Measurements from ENCODE around the gene TRABD2B.

Gene TRABD2B

DNA sequence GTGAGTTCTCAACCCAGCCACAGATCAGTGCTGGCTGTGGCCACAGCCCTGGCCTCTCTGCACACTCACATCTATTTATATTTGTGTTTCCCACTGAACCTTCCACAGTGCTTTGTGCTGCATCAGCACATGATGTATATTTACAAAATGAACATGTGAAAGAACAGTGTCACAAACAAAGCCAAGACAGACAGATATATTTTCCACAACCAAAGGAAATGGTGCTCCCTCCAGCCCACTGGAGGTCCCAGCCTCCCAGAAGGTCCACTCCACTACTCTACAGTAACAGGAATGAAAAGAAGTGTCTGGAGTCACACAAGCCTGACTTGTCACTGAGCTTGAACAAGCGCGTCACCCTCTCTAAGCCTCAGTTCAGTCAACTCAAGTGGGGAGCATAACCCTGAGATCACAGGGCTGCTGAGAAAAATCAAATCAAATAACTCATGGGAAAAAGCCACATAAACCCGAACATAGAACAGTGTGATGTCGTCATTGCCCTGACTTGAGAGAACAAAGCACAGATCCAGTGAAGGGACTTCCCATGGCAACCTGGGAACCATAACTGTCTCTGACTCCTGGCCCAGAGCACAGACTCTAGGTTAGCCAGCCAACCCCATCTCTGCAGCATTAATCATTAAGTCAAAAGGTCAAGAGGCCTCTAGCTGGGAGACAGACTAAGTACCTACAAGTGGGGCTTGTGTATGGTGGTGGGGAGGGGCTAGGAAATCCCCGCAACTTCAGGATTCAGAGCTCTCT is 121.2 kb downstream of the TRABD2B start:
- no peak for DNase-seq (ENCODE audit: low spot score)

DNA sequence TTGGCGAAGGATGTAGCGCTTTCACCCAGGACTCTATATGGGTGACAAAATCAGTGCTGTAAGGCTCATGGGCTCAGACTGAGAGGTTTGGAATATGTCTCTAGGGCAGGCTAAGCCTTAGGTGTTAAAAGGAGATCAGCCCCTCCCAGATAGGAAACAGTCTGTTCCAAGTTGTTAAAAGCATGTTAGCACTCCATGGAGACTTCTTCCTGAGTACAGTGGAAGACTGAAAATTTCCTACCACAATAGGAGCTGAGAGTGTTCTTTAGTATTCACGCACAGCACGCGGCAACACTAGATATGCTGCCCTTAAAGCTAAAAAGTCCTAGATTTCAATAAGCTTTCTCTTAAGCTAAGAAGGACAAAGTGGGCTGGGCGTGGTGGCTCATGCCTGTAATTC is 122.1 kb downstream of the TRABD2B start:
- no peak for DNase-seq (ENCODE audit: low spot score)

DNA sequence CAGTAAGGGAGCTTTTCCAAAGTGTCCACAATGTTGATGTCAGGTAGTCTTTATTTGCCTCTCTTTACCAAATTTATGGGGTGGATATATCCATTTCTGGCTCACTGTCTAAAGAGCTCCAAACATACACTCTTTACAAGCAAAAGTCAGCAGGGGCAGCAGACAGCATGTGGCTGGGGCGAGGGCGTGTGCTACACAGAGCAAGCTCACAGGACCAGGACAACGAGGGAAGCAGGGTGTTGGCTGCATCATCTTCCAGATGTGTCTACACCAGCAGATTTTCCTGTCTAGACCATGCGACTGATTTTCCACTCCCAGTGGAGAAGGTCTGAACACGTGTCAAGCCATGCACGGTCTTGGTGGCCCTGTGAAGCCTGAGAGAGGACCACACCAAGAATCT is 123.8 kb downstream of the TRABD2B start:
- no peak for DNase-seq (ENCODE audit: low spot score)

DNA sequence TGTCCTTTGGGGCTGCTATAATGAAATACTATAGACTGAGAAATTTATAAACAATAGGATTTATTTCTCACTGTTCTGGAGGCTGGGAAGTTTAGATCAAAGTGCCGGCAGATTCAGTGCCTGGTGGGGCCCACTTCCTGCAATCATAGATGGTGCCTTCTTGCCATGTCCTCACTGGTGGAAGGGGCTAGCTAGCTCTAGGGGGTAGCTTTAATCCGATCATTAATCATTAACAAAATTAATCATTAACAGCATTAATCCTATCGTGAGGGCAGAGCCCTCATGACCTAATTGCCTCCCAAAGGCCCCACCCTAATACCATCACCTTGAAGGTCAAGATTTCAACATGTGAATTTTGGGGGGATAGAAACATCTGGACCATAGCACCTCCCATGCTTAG is 124.3 kb downstream of the TRABD2B start:
- DNase-seq (ENCODE audit: low spot score), result no peak

DNA sequence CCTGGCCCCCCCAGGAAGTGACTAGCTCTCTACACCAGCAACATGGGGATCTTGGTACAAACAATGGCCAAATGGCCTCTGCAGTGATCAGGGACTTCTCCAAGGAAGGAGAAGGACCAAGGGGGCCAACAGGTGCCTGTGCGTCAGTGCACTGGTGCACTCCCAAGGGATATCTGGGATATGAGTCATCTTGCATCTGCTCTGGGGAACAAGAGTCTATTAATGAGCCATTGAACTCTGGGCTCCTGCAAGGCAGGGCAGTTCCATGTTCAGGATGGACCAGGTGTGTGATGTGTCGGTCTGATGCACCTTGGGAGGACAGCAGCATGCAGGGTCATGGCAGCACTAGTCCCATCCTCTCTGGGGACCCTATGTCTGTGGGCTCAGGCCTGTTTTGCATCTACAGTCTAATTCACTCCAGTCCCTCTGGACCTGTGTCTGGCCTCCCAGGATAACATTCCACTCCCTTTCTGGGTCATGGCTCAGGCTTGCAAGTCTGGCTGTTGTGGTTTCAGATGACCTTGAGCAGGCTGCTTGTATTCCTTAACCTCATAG is 125.3 kb downstream of the TRABD2B start:
- DNase-seq (ENCODE audit: low spot score), result no peak

DNA sequence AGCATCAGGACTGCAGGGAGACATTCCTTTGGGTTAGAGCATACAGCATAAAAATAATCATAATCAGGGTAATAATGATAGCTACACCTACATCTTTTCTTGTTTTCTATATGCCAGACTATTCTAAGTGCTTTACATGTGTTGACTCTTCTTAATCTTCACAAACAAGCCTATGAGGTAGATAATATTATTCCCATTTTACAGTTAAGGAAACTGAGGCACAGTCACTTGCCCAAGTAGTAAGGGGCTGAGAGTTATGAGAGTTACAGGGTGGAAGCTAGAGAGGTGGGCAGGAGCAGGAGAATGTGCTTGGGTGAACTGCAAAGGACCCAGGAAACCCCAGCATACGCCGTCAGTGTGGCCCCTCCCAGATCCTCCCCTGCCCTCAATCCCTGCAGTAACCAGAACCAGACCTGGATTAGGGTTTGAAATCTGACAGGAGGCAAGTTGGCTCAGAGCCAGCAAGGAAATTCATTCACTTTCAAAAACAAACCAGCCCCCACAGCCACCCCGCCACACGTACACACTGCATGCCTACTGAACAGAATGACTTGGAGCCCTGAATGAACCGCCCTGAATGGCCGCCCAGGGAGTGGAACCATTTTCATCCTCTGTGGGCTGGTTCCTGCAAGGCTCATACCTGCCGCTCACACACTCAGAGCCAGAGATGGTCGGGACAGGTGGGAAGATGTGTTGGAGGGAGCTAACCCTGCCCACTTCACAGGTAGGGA is 126.1 kb downstream of the TRABD2B start:
- DNase-seq (ENCODE audit: low spot score), result no peak

DNA sequence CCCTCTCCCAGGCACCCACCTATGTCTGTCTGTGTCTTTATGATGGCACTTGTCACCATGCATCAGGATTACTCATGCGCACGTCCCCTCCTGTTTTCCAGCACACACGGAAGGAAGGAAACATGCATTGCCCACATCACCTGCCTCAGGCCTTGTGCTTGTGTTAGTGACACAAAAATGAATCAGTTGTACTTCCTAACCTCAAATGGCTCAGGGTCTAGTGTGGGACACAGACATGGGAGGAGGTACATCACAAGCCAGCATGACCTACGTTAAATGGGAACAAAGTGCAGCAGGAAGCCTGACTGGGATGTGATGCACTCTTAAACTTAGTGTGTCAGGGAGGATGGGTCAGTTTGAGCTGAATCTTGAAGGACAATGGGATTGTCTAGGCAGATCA is 126.7 kb downstream of the TRABD2B start:
- DNase-seq (ENCODE audit: low spot score), result no peak

DNA sequence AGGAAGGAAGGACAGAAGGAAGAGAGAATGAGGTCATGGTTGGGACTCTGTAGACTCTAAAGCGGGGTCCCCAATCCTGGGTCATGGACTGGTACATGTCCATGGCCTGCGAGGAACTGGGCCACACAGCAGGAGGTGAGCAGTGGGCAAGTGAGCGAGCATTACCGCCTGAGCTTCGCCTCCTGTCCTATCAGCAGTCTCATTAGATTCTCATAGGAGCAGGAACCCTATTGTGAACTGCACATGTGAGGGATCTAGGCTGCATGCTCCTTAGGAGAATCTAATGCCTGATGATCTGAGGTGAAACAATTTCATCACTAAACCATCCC is 128.9 kb downstream of the TRABD2B start:
- DNase-seq (ENCODE audit: low spot score), result no peak

DNA sequence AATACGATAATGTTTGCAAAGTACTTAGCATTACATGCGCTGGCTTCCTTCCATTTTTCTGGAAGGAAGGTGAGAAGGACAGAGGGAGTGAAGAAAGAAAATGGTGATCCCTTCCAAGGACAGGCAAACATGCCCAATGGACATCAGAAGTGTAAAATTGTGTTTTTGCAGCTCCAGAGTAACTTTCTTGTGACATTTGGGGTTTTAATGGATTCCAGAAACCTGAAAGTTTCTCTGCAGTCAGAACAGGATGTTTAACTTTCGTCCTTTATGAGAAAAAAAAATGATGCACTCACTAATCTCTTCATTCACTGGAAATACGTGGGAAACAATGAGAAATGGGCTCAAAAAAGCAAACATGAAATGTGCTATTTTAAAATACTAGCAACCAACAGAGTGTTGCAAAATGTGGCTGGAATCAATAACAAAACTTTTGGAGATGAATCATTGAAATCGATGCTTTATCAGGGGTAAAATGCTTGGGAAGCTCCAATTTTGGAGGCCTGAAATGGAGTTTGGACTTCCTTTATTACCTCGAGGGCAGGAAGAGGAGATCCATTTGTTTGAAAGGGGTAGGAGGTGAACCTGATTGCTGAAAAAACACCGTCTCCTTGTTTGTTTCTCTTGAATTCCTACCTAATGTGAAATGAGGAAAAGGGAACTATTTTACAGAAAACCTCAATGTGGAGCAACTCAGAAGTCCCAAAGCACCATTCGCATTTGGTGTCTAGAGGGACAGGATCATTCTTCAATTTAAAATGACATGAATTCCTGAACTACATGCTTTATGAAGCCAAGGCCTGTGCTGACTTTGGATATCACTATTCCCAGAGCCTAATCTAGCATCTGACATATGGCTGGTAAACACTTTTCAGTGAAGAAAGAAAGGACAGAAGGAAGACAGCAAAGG is 129.5 kb downstream of the TRABD2B start:
- DNase-seq (ENCODE audit: low spot score), result no peak

DNA sequence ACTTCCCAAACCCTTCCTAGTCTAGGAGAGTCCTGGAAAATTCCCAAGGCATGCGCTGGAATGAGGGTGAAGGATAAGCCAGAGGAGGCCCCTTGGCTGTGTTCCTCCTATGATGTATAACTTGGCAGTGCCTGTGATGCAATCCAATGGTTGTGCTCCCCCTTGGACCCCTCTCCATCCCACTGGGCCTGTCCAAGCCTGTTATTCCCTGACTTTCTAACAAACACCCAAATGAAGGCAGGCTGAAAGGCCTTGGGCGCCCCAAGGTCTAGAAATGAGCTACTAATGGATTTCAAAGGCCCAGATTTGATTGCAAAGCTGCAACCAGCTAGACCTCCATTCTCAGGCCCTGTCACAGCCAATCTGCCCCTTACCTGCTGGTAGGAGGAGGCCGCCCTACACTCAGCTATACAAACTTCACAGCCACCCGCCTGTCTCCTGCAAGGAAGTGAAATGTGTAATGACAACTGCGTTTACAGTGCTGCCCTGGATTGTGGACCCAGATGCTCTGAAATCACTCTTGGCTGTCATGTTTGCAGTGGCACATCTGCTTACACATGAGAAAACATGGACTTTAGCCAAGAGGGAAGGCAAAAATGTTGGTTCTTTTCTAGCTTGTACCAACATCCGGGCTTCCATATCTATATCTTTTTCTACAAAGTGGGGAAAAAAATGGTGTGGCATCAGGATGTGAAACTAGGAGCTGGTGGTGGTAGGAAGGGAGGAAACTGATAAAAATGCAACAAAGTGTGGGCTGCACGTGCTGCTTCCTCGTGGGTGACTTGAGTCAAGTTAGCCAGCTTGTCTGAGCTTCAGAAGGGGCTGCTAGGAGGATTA is 130.4 kb downstream of the TRABD2B start:
- no peak for DNase-seq (ENCODE audit: low spot score)

DNA sequence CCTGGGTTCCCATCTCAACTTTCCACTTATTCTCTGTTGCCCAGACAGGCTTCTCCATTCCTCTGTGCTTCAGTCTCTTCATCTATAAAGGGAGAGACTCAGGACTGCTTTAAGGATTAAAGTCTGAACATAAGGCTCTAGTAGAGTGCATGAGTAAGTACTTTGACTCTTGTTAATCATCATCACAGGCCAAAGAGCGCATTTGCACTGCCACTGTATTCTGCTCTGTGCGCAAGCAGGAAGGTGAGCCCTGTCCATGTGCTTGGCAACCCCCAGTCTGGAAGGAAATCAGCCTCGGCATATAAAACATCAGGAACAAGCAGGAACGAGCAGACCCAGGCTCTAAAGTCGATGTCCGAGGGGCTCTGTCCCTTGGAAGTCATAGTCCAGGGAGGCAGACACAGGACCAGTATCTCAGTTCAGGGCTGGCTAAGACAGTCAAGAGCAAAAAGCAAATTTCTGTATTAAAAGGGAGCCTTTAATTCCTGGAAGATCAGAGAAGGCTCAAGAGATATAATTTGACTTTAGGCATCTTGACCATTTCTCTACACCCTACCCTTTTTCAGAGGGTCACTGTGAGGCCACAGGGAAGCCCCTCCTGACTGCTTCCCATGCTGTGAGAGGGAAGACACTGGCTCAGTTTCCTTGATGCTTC is 131.2 kb downstream of the TRABD2B start:
- no peak for DNase-seq (ENCODE audit: low spot score)

DNA sequence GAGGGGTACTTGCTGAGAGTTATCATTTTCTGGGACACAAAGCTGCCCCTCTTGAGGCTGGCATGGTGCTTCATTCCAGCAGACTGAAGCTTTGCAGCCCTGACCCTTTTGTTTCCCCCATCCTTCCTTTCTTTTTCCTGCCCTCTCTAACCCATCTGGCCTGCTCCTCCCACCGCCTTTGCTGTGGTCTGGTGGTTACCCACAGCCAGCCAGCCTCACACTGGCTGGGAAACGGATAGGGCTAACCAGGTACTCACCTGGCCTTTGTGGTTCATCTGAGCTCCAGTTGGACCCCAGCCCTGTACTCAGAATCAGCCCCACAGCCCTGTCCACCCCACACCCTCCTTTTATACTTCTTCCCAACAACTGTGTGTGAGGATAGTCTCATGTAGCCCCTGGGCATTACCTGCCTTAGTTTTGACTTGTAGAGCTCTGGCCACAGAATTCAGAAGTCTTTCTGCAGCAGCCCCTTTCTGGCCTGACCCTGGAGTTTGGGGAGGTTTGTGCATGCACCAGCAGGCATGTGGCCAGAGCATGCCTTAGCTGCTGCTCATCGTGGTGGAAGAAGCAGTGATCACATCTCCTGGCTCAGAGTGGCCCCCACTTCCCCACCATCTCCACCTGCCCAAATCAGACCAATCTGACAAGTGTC is 138.0 kb downstream of the TRABD2B start:
- no peak for DNase-seq (ENCODE audit: low spot score)

DNA sequence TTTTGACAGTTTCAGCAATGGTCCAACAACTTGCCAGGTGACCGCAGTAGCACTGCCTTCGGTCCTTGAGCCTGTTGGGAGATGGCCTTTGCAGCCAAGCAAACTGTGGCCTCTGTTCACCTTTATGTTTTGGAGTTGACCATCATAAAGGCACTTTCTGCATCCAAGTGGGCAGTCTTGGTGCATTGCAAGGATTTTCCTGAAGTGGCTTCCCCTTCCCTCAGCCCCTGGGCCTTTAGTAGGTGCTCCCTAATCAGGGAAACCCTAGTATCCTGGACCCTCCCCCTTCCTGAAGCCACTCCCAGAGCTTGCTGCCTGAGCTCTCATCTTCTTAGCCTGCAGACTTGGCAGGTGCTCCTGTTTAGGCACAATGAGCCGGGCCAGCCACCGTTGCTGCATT is 140.2 kb downstream of the TRABD2B start:
- no peak for DNase-seq (ENCODE audit: low spot score)

DNA sequence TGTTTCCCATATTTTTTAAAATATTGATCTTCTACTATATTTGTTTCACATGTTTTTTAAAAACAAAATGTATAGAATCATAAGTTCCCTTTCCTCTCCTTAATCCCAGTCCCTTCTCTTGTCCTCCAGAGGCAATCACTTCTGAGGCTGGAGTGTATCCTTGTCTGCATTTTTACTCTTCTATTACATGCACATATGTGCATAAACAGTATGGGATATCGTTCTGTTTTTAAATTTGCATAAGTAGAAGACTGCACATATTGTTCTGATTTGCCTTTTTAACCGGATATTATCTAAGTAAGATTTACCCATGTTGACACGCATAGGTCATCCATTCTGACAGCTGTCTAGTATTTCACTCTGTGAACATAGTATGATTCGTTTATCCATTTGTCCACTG is 142.0 kb downstream of the TRABD2B start:
- DNase-seq (ENCODE audit: low spot score), result no peak

DNA sequence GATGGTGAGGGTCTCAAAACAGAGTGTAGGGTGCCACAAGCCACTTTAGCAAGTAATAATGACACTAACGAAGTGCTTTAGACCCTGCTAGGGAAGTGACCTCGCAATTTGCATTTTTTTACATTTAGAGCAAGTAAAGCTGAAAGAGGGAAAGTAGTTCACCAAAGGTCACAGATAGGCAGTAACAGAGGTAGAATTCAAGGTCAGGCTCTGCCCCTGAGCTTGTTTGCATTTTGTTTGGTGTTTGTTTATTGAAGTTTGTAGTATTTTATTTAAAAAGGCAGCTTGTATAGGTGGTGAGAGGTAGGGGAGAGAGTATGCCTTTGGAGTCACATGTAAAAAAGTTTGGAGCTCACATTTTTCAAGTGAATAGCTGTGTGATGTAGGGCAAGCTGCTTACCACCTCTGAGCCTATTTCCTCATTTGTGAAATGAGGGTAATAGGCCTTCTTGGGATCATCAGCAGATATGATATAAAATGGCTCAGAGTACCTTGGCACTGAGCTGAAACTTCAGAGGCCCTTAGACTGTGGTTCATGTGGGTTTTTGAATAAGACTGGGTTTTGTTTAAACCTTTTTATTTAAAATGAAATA is 142.5 kb downstream of the TRABD2B start:
- no peak for DNase-seq (ENCODE audit: low spot score)

DNA sequence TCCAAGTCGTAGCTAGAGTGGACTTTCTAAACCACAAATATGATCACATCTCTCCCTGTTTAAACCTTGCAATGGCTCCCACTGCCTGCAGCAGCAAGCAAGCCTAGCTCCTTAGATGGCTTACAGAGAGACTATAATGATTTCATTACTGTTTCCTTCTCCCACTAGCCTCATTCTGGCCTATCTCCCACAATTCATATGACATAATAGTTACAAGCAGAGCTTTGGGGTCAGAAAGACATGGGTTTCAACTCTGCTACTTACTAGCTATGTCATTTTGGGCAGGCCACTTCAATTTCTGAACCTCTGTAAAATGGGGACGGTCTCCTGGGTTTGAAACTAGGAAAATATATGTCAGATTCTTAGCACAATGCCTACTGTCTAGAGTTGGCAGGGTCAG is 143.3 kb downstream of the TRABD2B start:
- no peak for DNase-seq (ENCODE audit: low spot score)

DNA sequence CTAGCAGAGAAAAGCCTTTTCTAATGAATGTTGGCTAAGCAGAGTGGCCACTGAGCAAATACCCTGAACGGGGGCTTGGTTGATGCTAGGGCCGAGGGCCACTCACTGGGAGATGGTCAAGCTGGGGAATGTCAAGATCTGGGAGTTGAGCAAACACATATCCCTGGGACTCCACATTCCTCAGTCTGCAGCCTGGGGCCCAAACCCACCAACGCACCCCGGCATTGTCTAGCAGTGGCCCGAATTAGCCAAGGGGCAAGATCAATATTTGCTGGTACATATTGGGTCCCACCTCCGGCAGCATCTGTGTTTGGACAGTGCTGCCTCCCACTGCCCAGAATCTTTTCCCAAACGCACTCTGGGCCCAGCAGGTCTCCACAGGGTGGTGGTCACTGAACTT is 144.1 kb downstream of the TRABD2B start:
- no peak for DNase-seq (ENCODE audit: low spot score)

DNA sequence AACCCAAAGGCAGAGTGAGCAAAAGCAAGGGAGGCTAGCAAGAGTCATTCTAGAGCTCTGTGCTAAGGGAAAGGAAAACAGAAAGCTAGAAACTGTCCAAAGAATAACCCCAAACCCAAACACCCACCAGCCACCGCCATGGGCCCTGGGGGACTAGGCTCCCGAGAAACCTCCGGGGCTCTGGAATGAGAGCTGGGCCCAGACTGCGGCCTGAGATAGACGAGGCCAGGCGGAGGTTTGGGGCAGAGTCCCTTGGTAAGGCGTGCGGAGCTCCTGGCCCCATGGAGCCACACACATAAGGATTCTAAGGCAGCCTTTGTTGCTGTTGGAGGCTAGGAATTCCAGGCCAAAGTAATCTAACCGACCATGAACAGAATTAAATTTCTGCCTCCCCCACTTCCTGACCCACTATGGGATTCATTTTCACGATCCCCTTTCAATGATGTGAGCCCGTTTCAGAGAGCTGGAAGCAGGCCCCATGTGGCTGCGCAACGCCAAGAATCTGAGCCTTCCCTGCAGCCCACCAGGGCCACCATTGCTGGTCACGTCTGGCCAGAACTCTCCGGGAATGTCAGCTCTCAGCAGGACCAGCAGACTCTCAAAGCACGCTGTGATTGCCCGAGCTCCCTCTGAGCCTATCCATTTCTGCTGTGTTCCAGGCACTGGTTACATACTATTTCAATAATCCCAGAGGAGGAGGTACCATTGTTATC is 145.0 kb downstream of the TRABD2B start:
- DNase-seq (ENCODE audit: low spot score), result no peak

DNA sequence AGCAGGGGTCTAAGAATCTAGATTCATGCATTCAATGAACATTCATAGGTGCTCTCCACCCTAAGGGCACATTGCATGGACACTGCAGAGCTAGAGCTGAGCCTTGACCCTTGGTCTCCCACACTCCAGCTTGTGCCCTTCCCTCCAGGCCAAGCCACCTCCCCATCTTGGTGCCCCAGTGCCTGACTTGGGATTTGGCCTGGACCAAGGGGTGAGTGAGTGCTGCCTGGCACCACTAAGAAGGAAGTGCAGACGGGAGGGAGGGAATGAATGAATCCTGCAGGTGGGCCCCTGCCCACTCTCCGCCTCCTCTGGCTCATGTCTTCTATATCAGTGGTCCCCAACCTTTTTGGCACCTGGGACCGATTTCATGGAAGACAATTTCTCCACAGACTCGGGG is 146.7 kb downstream of the TRABD2B start:
- no peak for DNase-seq (ENCODE audit: low spot score)

All from GM03348 (cell line).